HepG2 (cell line): Measurements from ENCODE around the gene SLC5A12. TPM values are rescaled to one million over a fixed set of nuclear protein-coding genes. Genes with fewer than 3 reads are reported as not detected.

Experiments used
- ATAC-seq: fragments of 200-7000 bp; cut with Tn5 transposase; 3 replicates; pipeline ENCODE4 v1.9.1; 2020; ENCODE audit warnings: mild to moderate bottlenecking, moderate library complexity
- BruUV-seq: library from RNA; stranded (reverse); fragments of 400-500 nt; replicated peaks from 2 replicates; lab custom pipeline; 2021; lab: Mats Ljungman, UMichigan
- CTCF ChIA-PET: fragments of 300-600 bp; formaldehyde crosslinking; extraction: SDS; loops from one replicate; lab custom pipeline; 2021; ENCODE audit warnings: low total read pairs, inconsistent platforms, low intra/inter-chr PET ratio; lab: Yijun Ruan, JAX
- POLR2A ChIA-PET: fragments of 350-600 bp; sonication (Branson Sonifier 250); formaldehyde crosslinking; loops from one replicate; lab custom pipeline; 2020; ENCODE audit warnings: antibody characterized with exemption, inconsistent platforms; lab: Yijun Ruan, JAX
- DNase-seq: peaks from one replicate; pipeline ENCODE4 v3.0.0-alpha.2; 2015; ENCODE audit warnings: low spot score
- FAIRE-seq: peaks from 3 replicates; lab custom pipeline; 2011; peaks lifted over from hg19 to GRCh38; lab: Jason Lieb, UNC
- H2AFZ ChIP-seq: one replicate; pipeline ENCODE4 v1.6.1; 2011; ENCODE audit warnings: low read length, inconsistent platforms
- H3K27ac ChIP-seq: fragments of 300-600 bp; 3 replicates; pipeline ENCODE4 v1.8.0; 2011; ENCODE audit warnings: mixed run types, mild to moderate bottlenecking, mixed read lengths, low read length, inconsistent platforms; ENCODE audit not compliant: insufficient read depth; ENCODE audit errors: extremely low read length
- H3K27me3 ChIP-seq, 2 experiments: fragments of 200-600 bp in 1 of 2; 2 replicates in 1 of 2; 3 replicates in 1 of 2; pipeline versions ENCODE4 v1.6.0 to v1.8.0; 2011; ENCODE audit warnings: low read length in 2 of 2, mild to moderate bottlenecking in 2 of 2, moderate library complexity in 2 of 2, inconsistent platforms in 1 of 2; ENCODE audit not compliant: insufficient read depth in 2 of 2, control insufficient read depth in 1 of 2
- H3K36me3 ChIP-seq, 2 experiments: fragments of 200-600 bp in 1 of 2; replicated peaks in 1 of 2; 2 replicates in 1 of 2; 3 replicates in 1 of 2; pipeline versions ENCODE4 v1.5.1 to v1.8.0; 2011; ENCODE audit warnings: low read length in 2 of 2, inconsistent platforms in 1 of 2; ENCODE audit not compliant: insufficient read depth in 2 of 2, control insufficient read depth in 1 of 2
- H3K4me1 ChIP-seq: 2 replicates; pipeline ENCODE4 v1.5.1; 2012; ENCODE audit warnings: low read length, inconsistent platforms; ENCODE audit not compliant: insufficient read depth
- H3K4me2 ChIP-seq: 2 replicates; pipeline ENCODE4 v1.6.0; 2011; ENCODE audit warnings: low read depth, low read length, inconsistent platforms
- H3K4me3 ChIP-seq, 3 experiments: fragments of 200-600 bp in 1 of 3; sonication (generic), shearing (Covaris generic) in 1 of 3; replicated peaks in 1 of 3; 2 replicates each; pipeline ENCODE4 v1.5.1; 2011 to 2016; ENCODE audit warnings: low read length in 3 of 3, inconsistent platforms in 2 of 3, low read depth in 2 of 3, mild to moderate bottlenecking in 2 of 3, control low read depth in 1 of 3, mixed read lengths in 1 of 3; ENCODE audit not compliant: insufficient read depth in 1 of 3
- H3K79me2 ChIP-seq: one replicate; pipeline ENCODE4 v1.6.1; 2011; ENCODE audit warnings: low read length, inconsistent platforms; ENCODE audit not compliant: insufficient read depth
- H3K9ac ChIP-seq: 2 replicates; pipeline ENCODE4 v1.6.0; 2011; ENCODE audit warnings: mild to moderate bottlenecking, low read depth, low read length, inconsistent platforms; ENCODE audit not compliant: insufficient read depth
- H3K9me3 ChIP-seq: 2 replicates; pipeline ENCODE4 v1.5.1; 2012; ENCODE audit warnings: mild to moderate bottlenecking, low read length
- H4K20me1 ChIP-seq: 2 replicates; pipeline ENCODE4 v1.6.0; 2011; ENCODE audit warnings: inconsistent platforms, mild to moderate bottlenecking, low read length, moderate library complexity; ENCODE audit not compliant: insufficient read depth
- CTCF ChIP-seq: sonication (generic); formaldehyde crosslinking; IDR thresholded peaks from 2 replicates; pipeline ENCODE4 v1.5.0; 2020; ENCODE audit warnings: mild to moderate bottlenecking, missing genetic modification reagents, moderate library complexity
- DDIT3 ChIP-seq: sonication (generic); formaldehyde crosslinking; IDR thresholded peaks from 2 replicates; pipeline ENCODE4 v1.4.0; 2020; ENCODE audit warnings: mild to moderate bottlenecking, missing genetic modification reagents
- EHMT2 ChIP-seq: fragments of 200-600 bp; sonication (generic); IDR thresholded peaks from 2 replicates; pipeline ENCODE4 v1.7.0; 2017; ENCODE audit warnings: antibody characterized with exemption, low read depth, low read length, borderline replicate concordance
- ELF4 ChIP-seq: sonication (generic); formaldehyde crosslinking; IDR thresholded peaks from 2 replicates; pipeline ENCODE4 v1.5.0; 2020; ENCODE audit warnings: missing genetic modification reagents, mild to moderate bottlenecking, moderate library complexity, borderline replicate concordance
- MIER2 ChIP-seq: IDR thresholded peaks from 2 replicates; pipeline ENCODE4 v1.6.1; 2016; ENCODE audit warnings: missing biosample characterization, missing genetic modification reagents
- MTF2 ChIP-seq: sonication (generic); formaldehyde crosslinking; IDR thresholded peaks from 2 replicates; pipeline ENCODE4 v1.5.0; 2020; ENCODE audit warnings: missing genetic modification reagents, borderline replicate concordance
- POLR2AphosphoS5 ChIP-seq: IDR thresholded peaks from 2 replicates; pipeline ENCODE4 v1.6.1; 2012; ENCODE audit warnings: low read depth, low read length
- SUZ12 ChIP-seq: fragments of 150-350 bp; IDR thresholded peaks from 2 replicates; pipeline ENCODE4 v1.6.1; 2014; ENCODE audit warnings: low read depth, low read length
- ZBTB10 ChIP-seq: sonication (generic); formaldehyde crosslinking; IDR thresholded peaks from 2 replicates; pipeline ENCODE4 v1.4.0; 2020; ENCODE audit warnings: missing genetic modification reagents, borderline replicate concordance
- ZHX1 ChIP-seq: sonication (generic); formaldehyde crosslinking; IDR thresholded peaks from 2 replicates; pipeline ENCODE4 v1.8.1; 2022; ENCODE audit warnings: low read depth, mild to moderate bottlenecking, missing genetic modification reagents
- ZNF234 ChIP-seq: sonication (generic); formaldehyde crosslinking; conservative IDR thresholded peaks from 2 replicates; pipeline ENCODE4 v1.5.1; 2020; ENCODE audit warnings: mild to moderate bottlenecking, missing genetic modification reagents
- ZNF251 ChIP-seq: sonication (generic); formaldehyde crosslinking; IDR thresholded peaks from 2 replicates; pipeline ENCODE4 v1.9.0; 2021; ENCODE audit warnings: mild to moderate bottlenecking, missing genetic modification reagents
- ZNF260 ChIP-seq: sonication (generic); formaldehyde crosslinking; IDR thresholded peaks from 2 replicates; pipeline ENCODE4 v1.4.0; 2020; ENCODE audit warnings: missing genetic modification reagents, low read depth, mild to moderate bottlenecking, borderline replicate concordance
- ZNF333 ChIP-seq: sonication (generic); formaldehyde crosslinking; IDR thresholded peaks from 2 replicates; pipeline ENCODE4 v1.4.0; 2020; ENCODE audit warnings: mild to moderate bottlenecking, missing genetic modification reagents, borderline replicate concordance
- ZNF569 ChIP-seq: sonication (generic); formaldehyde crosslinking; IDR thresholded peaks from 2 replicates; pipeline ENCODE4 v1.5.0; 2020; ENCODE audit warnings: mild to moderate bottlenecking, missing genetic modification reagents, moderate library complexity, borderline replicate concordance
- ZNF788 ChIP-seq: sonication (generic); formaldehyde crosslinking; IDR thresholded peaks from 2 replicates; pipeline ENCODE4 v1.5.0; 2020; ENCODE audit warnings: mild to moderate bottlenecking, missing genetic modification reagents, borderline replicate concordance
- in situ Hi-C: cut with HindIII; loops from 2 replicates; pipeline ENCODE4 v1.10.0; 2017; ENCODE audit warnings: low pct_unique_long_range_greater_than_20kb; ENCODE audit not compliant: extremely low pct_ligation_motif_present
- intact Hi-C: fragments of 100-400 bp; cut with micrococcal nuclease; formaldehyde crosslinking; loops from one replicate; pipeline ENCODE4 v1.10.0; 2022; ENCODE audit not compliant: unreplicated experiment
- polyA plus RNA-seq, 8 experiments: library from polyadenylated mRNA; depleted of rRNA in 3 of 8; stranded (reverse) in 7 of 8; unstranded in 1 of 8; fragments of >200 nt; fragmentation: Illumina TruSeq in 4 of 8; extraction: Trizol in 4 of 8; gene quantifications; 2 replicates each; pipeline versions ENCODE4 v1.2.1 to v1.2.3, GENCODE V29; 2011 to 2016; ENCODE audit warnings: low read depth in 4 of 8, missing spikeins in 1 of 8, mixed read lengths in 1 of 8; ENCODE audit not compliant: insufficient read depth in 1 of 8
- total RNA-seq, 5 experiments: library from RNA; depleted of rRNA; stranded (reverse); fragments of >200 nt; fragmentation: Illumina TruSeq; extraction: Trizol; gene quantifications; 2 replicates each; pipeline ENCODE4 v1.2.3, GENCODE V29; 2016; ENCODE audit warnings: low read depth in 1 of 5

Gene SLC5A12
- total and polyA plus RNA-seq, 2 of the 13 experiments (the other 11 are each of a cell fraction or from before 2014, with no cell fraction given) = not detected

GRCh38 chr11:26702406-26702805 is 19.5 kb downstream of the SLC5A12 start:
- BruUV-seq = no TSS peak
- TF ChIP-seq ZNF260 (CRISPR knock-in tag) (no peak), DDIT3 (CRISPR knock-in tag) (no peak), POLR2AphosphoS5 (no peak), ZNF788 (no peak), ZNF234 (no peak), ZNF569 (CRISPR knock-in tag) (no peak), ZNF333 (no peak), ELF4 (CRISPR knock-in tag) (no peak), EHMT2 (no peak), SUZ12 (no peak), ZNF251 (no peak), ZBTB10 (CRISPR knock-in tag) (no peak), MTF2 (no peak), ZHX1 (no peak), CTCF (no peak), MIER2 (no peak)
- Histone ChIP-seq H3K27me3 (no peaks in the 10 kb centered on the region), H3K4me2 (no peak overlapping the region), H3K36me3 (no peaks in the 10 kb centered on the region), H2AFZ (no peak overlapping the region), H3K9ac (no peak overlapping the region), H3K9me3 (no peaks in the 10 kb centered on the region), H4K20me1 (no peaks in the 10 kb centered on the region), H3K4me1 (no peaks in the 10 kb centered on the region), H3K79me2 (no peaks in the 10 kb centered on the region), H3K4me3 (no peak overlapping the region), H3K27ac (no peak overlapping the region)
- ATAC-seq = no peak
- ChIA-PET POLR2A (no interaction called here), CTCF (no interaction called here)
- intact Hi-C loops (no loop called here), in situ Hi-C loops (no loop called here)
- DNase-seq = no peak
- no peak for FAIRE-seq
